AG04450 (cell line): Measurements from ENCODE around the gene PTPRE. TPM values are rescaled to one million over a fixed set of nuclear protein-coding genes. Genes with fewer than 3 reads are reported as not detected.

Source experiments
- CTCF ChIA-PET: fragments of 300-600, 350-600 bp; formaldehyde crosslinking; extraction: SDS; loops from one replicate; lab custom pipeline; 2022; ENCODE audit warnings: antibody characterized with exemption, inconsistent platforms; lab: Charles Lee
- POLR2A ChIA-PET: fragments of 350-600 bp; formaldehyde crosslinking; extraction: SDS; loops from one replicate; lab custom pipeline; 2021; ENCODE audit warnings: antibody characterized with exemption, inconsistent platforms; lab: Yijun Ruan, JAX
- DNase-seq: peaks from one replicate; pipeline ENCODE4 v3.0.0-alpha.2; 2011; ENCODE audit warnings: low read depth, low spot score
- H3K27ac ChIP-seq: one replicate; pipeline ENCODE4 v1.5.1; 2012; ENCODE audit warnings: low read depth, low read length, control low read depth
- H3K27me3 ChIP-seq: one replicate; pipeline ENCODE4 v1.6.0; 2012; ENCODE audit warnings: low read length; ENCODE audit not compliant: control insufficient read depth, insufficient read depth
- H3K4me3 ChIP-seq: 2 replicates; pipeline ENCODE4 v1.5.1; 2011; ENCODE audit warnings: mild to moderate bottlenecking, low read depth, low read length, control low read depth
- H3K9me3 ChIP-seq: 2 replicates; pipeline ENCODE4 v1.5.1; 2012; ENCODE audit warnings: low read length; ENCODE audit not compliant: control insufficient read depth, insufficient read depth
- CTCF ChIP-seq: IDR thresholded peaks from 2 replicates; pipeline ENCODE4 v1.5.1; 2011; ENCODE audit warnings: low read depth, low read length, control low read depth, inconsistent platforms
- polyA plus RNA-seq: library from polyadenylated mRNA; depleted of rRNA; stranded (reverse); fragments of >200 nt; gene quantifications from 2 replicates; pipeline ENCODE4 v1.2.3, GENCODE V29; 2011

PTPRE gene
- polyA plus RNA-seq, 1 experiment: 0.38 TPM

- CTCF ChIA-PET: no interaction called here
- TF ChIP-seq CTCF: no peak
- DNase-seq: no peak
- no peaks in the 10 kb centered on the region for H3K27me3 ChIP-seq
- POLR2A ChIA-PET: no interaction called here
- H3K27ac ChIP-seq: no peak overlapping the region
- no peak overlapping the region for H3K4me3 ChIP-seq
- peaks cover 21% of the 10 kb centered on the region for H3K9me3 ChIP-seq
These were observed 15.9 kb downstream of the PTPRE start for GRCh38 chr10:127922675-127923366.

GRCh38 chr10:127923646-127924045, 16.7 kb downstream of the PTPRE start:
- ChIA-PET CTCF (no interaction called here), POLR2A (no interaction called here)
- Histone ChIP-seq H3K9me3 (peaks cover 21% of the 10 kb centered on the region), H3K4me3 (no peak overlapping the region), H3K27ac (no peak overlapping the region), H3K27me3 (no peaks in the 10 kb centered on the region)
- no peak for DNase-seq
- no peak for TF ChIP-seq CTCF

GRCh38 chr10:127925471-127926207, 18.7 kb downstream of the PTPRE start:
- no peak for TF ChIP-seq CTCF
- no peak for DNase-seq
- POLR2A ChIA-PET: no interaction called here

GRCh38 chr10:127926455-127926854, 19.6 kb downstream of the PTPRE start:
- H3K9me3 ChIP-seq: peaks cover 10% of the 10 kb centered on the region
- no peak overlapping the region for H3K4me3 ChIP-seq
- CTCF ChIA-PET: no interaction called here
- DNase-seq: no peak
- no peak overlapping the region for H3K27ac ChIP-seq
- POLR2A ChIA-PET: no interaction called here
- no peaks in the 10 kb centered on the region for H3K27me3 ChIP-seq
- TF ChIP-seq CTCF: no peak

More at GRCh38 chr10:127925471-127926207, 18.7 kb downstream of the PTPRE start:
- no peaks in the 10 kb centered on the region for H3K27me3 ChIP-seq
- H3K9me3 ChIP-seq: peaks cover 15% of the 10 kb centered on the region
- H3K4me3 ChIP-seq: no peak overlapping the region
- CTCF ChIA-PET: no interaction called here
- no peak overlapping the region for H3K27ac ChIP-seq
